CD4-positive, CD25-positive, alpha-beta regulatory T cell (primary cell): Measurements from ENCODE around the gene NDC80. TPM values are rescaled to one million over a fixed set of nuclear protein-coding genes. Genes with fewer than 3 reads are reported as not detected.

ENCODE experiments used
- ATAC-seq, 2 donors: fragments of 150-1000 bp; cut with Tn5 transposase; one replicate each; pipeline ENCODE4 v1.10.0; 2021; ENCODE audit warnings: low read depth in 2 of 2, moderate number of reproducible peaks in 2 of 2, moderate library complexity in 1 of 2
- DNase-seq, 3 donors: peaks; one replicate each; pipeline versions ENCODE4 v3.0.0 to v3.0.0-alpha.2; 2012 to 2022; ENCODE audit warnings: mixed read lengths in 1 of 3
- H3K27ac ChIP-seq: one replicate; pipeline ENCODE4 v1.7.0; 2013; ENCODE audit warnings: mild to moderate bottlenecking, low read length; ENCODE audit not compliant: insufficient read depth, poor library complexity, severe bottlenecking
- H3K27me3 ChIP-seq: one replicate; pipeline ENCODE4 v1.7.0; 2013; ENCODE audit warnings: low read length; ENCODE audit not compliant: control insufficient read depth, insufficient read depth
- H3K36me3 ChIP-seq: one replicate; pipeline ENCODE4 v1.7.0; 2013; ENCODE audit warnings: mild to moderate bottlenecking, low read length, moderate library complexity; ENCODE audit not compliant: control insufficient read depth, insufficient read depth
- H3K4me1 ChIP-seq: 2 replicates; pipeline ENCODE4 v1.7.0; 2013; ENCODE audit warnings: mild to moderate bottlenecking, low read length; ENCODE audit not compliant: insufficient read depth, control insufficient read depth, poor library complexity, severe bottlenecking
- H3K4me3 ChIP-seq: one replicate; pipeline ENCODE4 v1.7.0; 2013; ENCODE audit warnings: low read depth, mild to moderate bottlenecking, low read length, moderate library complexity
- H3K9me3 ChIP-seq, 2 experiments: 1 replicate in 1 of 2; 2 replicates in 1 of 2; pipeline ENCODE4 v1.7.0; 2013; ENCODE audit warnings: low read length in 2 of 2, mild to moderate bottlenecking in 1 of 2, moderate library complexity in 1 of 2; ENCODE audit not compliant: control insufficient read depth in 2 of 2
- H3K27ac Mint-ChIP-seq, 3 donors: one replicate each; pipeline ENCODE4 v1.8.0; 2020 to 2022; ENCODE audit warnings: mild to moderate bottlenecking in 3 of 3, mixed read lengths in 3 of 3, moderate library complexity in 2 of 3
- H3K27me3 Mint-ChIP-seq: one replicate; pipeline ENCODE4 v1.8.0; 2022; ENCODE audit warnings: mild to moderate bottlenecking, mixed read lengths
- H3K36me3 Mint-ChIP-seq: one replicate; pipeline ENCODE4 v1.8.0; 2020; ENCODE audit warnings: mixed read lengths
- H3K4me1 Mint-ChIP-seq, 4 donors: one replicate each; pipeline ENCODE4 v1.8.0; 2020 to 2022; ENCODE audit warnings: mixed read lengths in 4 of 4, mild to moderate bottlenecking in 1 of 4
- H3K4me3 Mint-ChIP-seq, 4 donors: one replicate each; pipeline ENCODE4 v1.8.0; 2020 to 2022; ENCODE audit warnings: mild to moderate bottlenecking in 4 of 4, mixed read lengths in 4 of 4, moderate library complexity in 3 of 4
- H3K9me3 Mint-ChIP-seq, 7 donors: one replicate each; pipeline ENCODE4 v1.8.0; 2020 to 2022; ENCODE audit warnings: mixed read lengths in 7 of 7, mild to moderate bottlenecking in 3 of 7, moderate library complexity in 2 of 7
- polyA plus RNA-seq, 4 donors: library from polyadenylated mRNA; unstranded; fragments of 300-500 nt; fragmentation: Illumina TruSeq; gene quantifications; one replicate each; pipeline ENCODE4 v1.2.3, GENCODE V29; 2021
- total RNA-seq: library from RNA; stranded (reverse); gene quantifications from one replicate; pipeline ENCODE4 v1.2.3, GENCODE V29; 2022

Gene NDC80
- total and polyA plus RNA-seq, 5 donors from 2014 or later, result 9.5 to 20.3 (median 11.3) TPM

DNA sequence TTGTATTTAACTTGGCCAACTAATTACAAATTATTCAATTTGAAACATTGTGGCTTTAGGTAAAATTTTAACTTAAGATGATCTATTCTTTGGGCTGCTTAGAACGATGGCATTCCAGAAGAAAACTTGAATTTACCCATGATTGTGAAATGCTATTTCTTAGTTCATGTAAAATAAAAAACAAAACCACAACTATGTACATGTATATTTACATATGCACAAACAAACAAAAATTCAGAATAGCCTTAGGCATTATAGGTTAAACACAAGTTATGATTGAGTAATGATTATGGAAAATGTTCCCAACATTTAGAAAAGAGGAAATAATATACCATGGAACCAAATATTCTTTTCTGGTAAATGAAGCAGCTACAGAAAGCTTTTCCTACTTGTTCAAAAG is 80.6 kb downstream of the NDC80 start:
- Mint-ChIP-seq H3K4me1 (peaks cover 15 to 26% (median 19%) of the 10 kb centered on the region in 4 donors), H3K9me3 (peaks cover 0 to 4% (median 0%) of the 10 kb centered on the region in 7 donors), H3K27ac (no peak overlapping the region), H3K36me3 (peaks cover 1% of the 10 kb centered on the region), H3K4me3 (peak overlapping the region in 1 of 4 donors; percentile 25), H3K27me3 (peaks cover 13% of the 10 kb centered on the region)
- peaks cover 5% of the 10 kb centered on the region for H3K4me1 ChIP-seq
- ATAC-seq (no peak), DNase-seq (no peak)
- no peak overlapping the region for H3K4me3 ChIP-seq
- H3K27ac ChIP-seq, result no peak overlapping the region
- H3K27me3 ChIP-seq, result no peaks in the 10 kb centered on the region
- H3K36me3 ChIP-seq, result no peaks in the 10 kb centered on the region
- no peaks in the 10 kb centered on the region for H3K9me3 ChIP-seq

GRCh38 chr18:2653467-2653866 is 82.1 kb downstream of the NDC80 start:
- Mint-ChIP-seq H3K4me3 (peak overlapping the region; percentile 97 to 99 (median 98)), H3K27me3 (peaks cover 13% of the 10 kb centered on the region), H3K27ac (peak overlapping the region in 2 of 3 donors; percentile 79 to 97), H3K9me3 (peaks cover 0 to 4% (median 0%) of the 10 kb centered on the region in 7 donors), H3K36me3 (peaks cover 13% of the 10 kb centered on the region), H3K4me1 (peaks cover 14 to 28% (median 21%) of the 10 kb centered on the region in 4 donors)
- no peak overlapping the region for H3K4me3 ChIP-seq
- peak overlapping the region; percentile 100 for H3K27ac ChIP-seq
- no peaks in the 10 kb centered on the region for H3K9me3 ChIP-seq
- no peak for DNase-seq
- ATAC-seq, result no peak
- H3K27me3 ChIP-seq, result no peaks in the 10 kb centered on the region
- H3K4me1 ChIP-seq, result peaks cover 10% of the 10 kb centered on the region
- no peaks in the 10 kb centered on the region for H3K36me3 ChIP-seq

- Histone ChIP-seq H3K27ac (peak overlapping the region; percentile 100), H3K4me1 (peaks cover 17% of the 10 kb centered on the region), H3K27me3 (no peaks in the 10 kb centered on the region), H3K36me3 (peaks cover under 1% of the 10 kb centered on the region), H3K4me3 (peak overlapping the region; percentile 92), H3K9me3 (no peaks in the 10 kb centered on the region)
- DNase-seq (no peak), ATAC-seq (no peak)
- peaks cover 14% of the 10 kb centered on the region for H3K36me3 Mint-ChIP-seq
- H3K4me1 Mint-ChIP-seq, result peaks cover 15 to 32% (median 24%) of the 10 kb centered on the region in 4 donors
- peak overlapping the region; percentile 91 to 98 (median 97) for H3K27ac Mint-ChIP-seq
- H3K27me3 Mint-ChIP-seq, result peaks cover 13% of the 10 kb centered on the region
- H3K9me3 Mint-ChIP-seq, result peaks cover 0 to 4% (median 0%) of the 10 kb centered on the region in 7 donors
- H3K4me3 Mint-ChIP-seq, result peak overlapping the region; percentile 97 to 99 (median 98)
These were observed 83.0 kb downstream of the NDC80 start for GRCh38 chr18:2654169-2654927.

- H3K27ac Mint-ChIP-seq, result peak overlapping the region; percentile 91 to 98 (median 97)
- Histone ChIP-seq H3K36me3 (peaks cover 4% of the 10 kb centered on the region), H3K27ac (peak overlapping the region; percentile 100), H3K4me3 (peak overlapping the region; percentile 92), H3K27me3 (no peaks in the 10 kb centered on the region), H3K9me3 (no peaks in the 10 kb centered on the region), H3K4me1 (peaks cover 22% of the 10 kb centered on the region)
- H3K4me3 Mint-ChIP-seq, result peak overlapping the region; percentile 97 to 99 (median 98)
- DNase-seq (peak; percentile 81 to 89 (median 82)), ATAC-seq (peak; percentile 36 to 41)
- peaks cover 19 to 36% (median 28%) of the 10 kb centered on the region in 4 donors for H3K4me1 Mint-ChIP-seq
- peaks cover 13% of the 10 kb centered on the region for H3K27me3 Mint-ChIP-seq
- H3K36me3 Mint-ChIP-seq, result peaks cover 16% of the 10 kb centered on the region
- peaks cover 0 to 4% (median 0%) of the 10 kb centered on the region in 7 donors for H3K9me3 Mint-ChIP-seq
These were observed 83.5 kb downstream of the NDC80 start for GRCh38 chr18:2654928-2655177.

- H3K4me1 ChIP-seq, result peaks cover 25% of the 10 kb centered on the region
- Mint-ChIP-seq H3K9me3 (peaks cover 0 to 4% (median 0%) of the 10 kb centered on the region in 7 donors), H3K4me1 (peaks cover 19 to 39% (median 28%) of the 10 kb centered on the region in 4 donors), H3K27ac (peak within 1 kb of the TSS; percentile 98), H3K36me3 (peaks cover 16% of the 10 kb centered on the region), H3K27me3 (peaks cover 13% of the 10 kb centered on the region), H3K4me3 (peak within 1 kb of the TSS; percentile 97 to 99 (median 98))
- H3K27ac ChIP-seq, result peak within 1 kb of the TSS; percentile 100
- H3K4me3 ChIP-seq, result peak within 1 kb of the TSS; percentile 100
- ATAC-seq (peak; percentile 72 to 75), DNase-seq (peak; percentile 87 to 91 (median 90))
- peaks cover 4% of the 10 kb centered on the region for H3K36me3 ChIP-seq
- no peaks in the 10 kb centered on the region for H3K27me3 ChIP-seq
- no peaks in the 10 kb centered on the region for H3K9me3 ChIP-seq
These were observed 84.0 kb downstream of the NDC80 start, which contains the start of gene SMCHD1 for GRCh38 chr18:2655178-2655953. Gene SMCHD1, plus strand, starts transcription at chr18:2655726. Its CDS starts 350 bp downstream, at chr18:2656076.

- H3K36me3 ChIP-seq, result peaks cover 9% of the 10 kb centered on the region
- peaks cover 13% of the 10 kb centered on the region for H3K27me3 Mint-ChIP-seq
- ATAC-seq (no peak), DNase-seq (peak in 1 of 3 donors; percentile 58)
- peak overlapping the region; percentile 60 to 98 (median 98) for H3K27ac Mint-ChIP-seq
- peak overlapping the region; percentile 100 for H3K27ac ChIP-seq
- peaks cover 19 to 41% (median 30%) of the 10 kb centered on the region in 4 donors for H3K4me1 Mint-ChIP-seq
- no peaks in the 10 kb centered on the region for H3K27me3 ChIP-seq
- H3K4me3 ChIP-seq, result peak overlapping the region; percentile 100
- H3K4me1 ChIP-seq, result peaks cover 25% of the 10 kb centered on the region
- H3K9me3 Mint-ChIP-seq, result peaks cover 0 to 4% (median 0%) of the 10 kb centered on the region in 7 donors
- H3K36me3 Mint-ChIP-seq, result peaks cover 19% of the 10 kb centered on the region
- H3K9me3 ChIP-seq, result no peaks in the 10 kb centered on the region
- H3K4me3 Mint-ChIP-seq, result peak overlapping the region; percentile 97 to 99 (median 98)
These were observed 84.5 kb downstream of the NDC80 start for GRCh38 chr18:2655954-2656236.

GRCh38 chr18:2656237-2656980 is 85.1 kb downstream of the NDC80 start:
- H3K27ac ChIP-seq, result peak overlapping the region; percentile 100
- peak; percentile 44 to 64 (median 60) for DNase-seq
- H3K36me3 ChIP-seq, result peaks cover 13% of the 10 kb centered on the region
- peak overlapping the region; percentile 96 to 98 (median 98) for H3K27ac Mint-ChIP-seq
- H3K4me3 ChIP-seq, result peak overlapping the region; percentile 100
- peaks cover 22% of the 10 kb centered on the region for H3K36me3 Mint-ChIP-seq
- H3K4me1 ChIP-seq, result peaks cover 25% of the 10 kb centered on the region
- H3K9me3 ChIP-seq, result no peaks in the 10 kb centered on the region
- H3K9me3 Mint-ChIP-seq, result peaks cover 0 to 4% (median 0%) of the 10 kb centered on the region in 7 donors
- H3K4me3 Mint-ChIP-seq, result peak overlapping the region; percentile 97 to 99 (median 98)
- peaks cover 13% of the 10 kb centered on the region for H3K27me3 Mint-ChIP-seq
- peak in 1 of 2 donors; percentile 2 for ATAC-seq
- no peaks in the 10 kb centered on the region for H3K27me3 ChIP-seq
- peaks cover 19 to 45% (median 33%) of the 10 kb centered on the region in 4 donors for H3K4me1 Mint-ChIP-seq
